ENCODE measurements around the gene COG7.

- TF ChIP-seq CTCF (conservative IDR thresholded peaks at IDR 0.05 in 1 of 2, IDR thresholded peaks at IDR 0.05 in 1 of 2; ENCODE audit: low read depth in 1 of 2, low read length in 2 of 2): no peak
- no peak for TF ChIP-seq EZH2 (IDR thresholded peaks at IDR 0.05; ENCODE audit: low read length, missing control alignments)
Measured at GRCh38 chr16:23484510-23485256, 31.7 kb upstream of the COG7 start.
